HG03139 (cell line): ENCODE data around the gene ALS2CL.

Source experiments
- ATAC-seq: cut with Tn5 transposase; IDR thresholded peaks from one replicate; pipeline ENCODE4 v1.9.1; 2021; ENCODE audit not compliant: unreplicated experiment

The ALS2CL gene

GRCh38 chr3:46703013-46703520, 9.6 kb upstream of the ALS2CL start:
- ATAC-seq = no peak

- ATAC-seq = no peak
These were observed 8.9 kb upstream of the ALS2CL start for GRCh38 chr3:46702246-46703012.

- ATAC-seq = no peak
These were observed 7.9 kb upstream of the ALS2CL start, which contains the start of gene TMIE for GRCh38 chr3:46701181-46701939. Gene TMIE, plus strand, starts transcription at chr3:46701392. Its CDS starts 96 bp downstream, at chr3:46701488.

- no peak for ATAC-seq
These were observed 7.3 kb upstream of the ALS2CL start for GRCh38 chr3:46700772-46701171.

GRCh38 chr3:46699676-46700523, 6.4 kb upstream of the ALS2CL start:
- no peak for ATAC-seq

GRCh38 chr3:46695962-46696894, 2.7 kb upstream of the ALS2CL start:
- no peak for ATAC-seq

- no peak for ATAC-seq
These were observed 1.9 kb upstream of the ALS2CL start for GRCh38 chr3:46695177-46695961.

GRCh38 chr3:46694520-46694919, 1.0 kb upstream of the ALS2CL start:
- no peak for ATAC-seq

- ATAC-seq = no peak
These were observed 380 bp upstream of the ALS2CL start for GRCh38 chr3:46693892-46694226.

- ATAC-seq = no peak
These were observed 901 bp downstream of the ALS2CL start for GRCh38 chr3:46692566-46692990.

- no peak for ATAC-seq
These were observed 2.7 kb downstream of the ALS2CL start for GRCh38 chr3:46690798-46691197.

GRCh38 chr3:46685446-46685845, 8.0 kb downstream of the ALS2CL start:
- no peak for ATAC-seq

- no peak for ATAC-seq
These were observed 8.6 kb downstream of the ALS2CL start for GRCh38 chr3:46684891-46685290.

GRCh38 chr3:46682974-46683373, 10.5 kb downstream of the ALS2CL start:
- ATAC-seq = no peak

- ATAC-seq = no peak
These were observed 11.5 kb downstream of the ALS2CL start for GRCh38 chr3:46681856-46682540.

GRCh38 chr3:46681387-46681786, 12.1 kb downstream of the ALS2CL start:
- no peak for ATAC-seq

- no peak for ATAC-seq
These were observed 13.1 kb downstream of the ALS2CL start for GRCh38 chr3:46680298-46680826.

- no peak for ATAC-seq
These were observed 13.8 kb downstream of the ALS2CL start for GRCh38 chr3:46679681-46680080.

GRCh38 chr3:46678280-46678679, 15.2 kb downstream of the ALS2CL start:
- no peak for ATAC-seq
